SW 1271 (cell line): ENCODE results near the gene CD9.
"Not testable (repeated sequence)": the region's sequence is repeated elsewhere in the genome, so short reads cannot be mapped to it uniquely, and the experiment has no call there.

ENCODE experiments used
- DNase-seq, 2 experiments: peaks; one replicate each; lab custom pipeline; 2025; lab: John Stamatoyannopoulos, UW

Gene CD9

GRCh38 chr12:6180268-6181051 lies 19.7 kb upstream of the CD9 start:
- peak; percentile 54 to 84 for DNase-seq

- no peak for DNase-seq
These were observed 19.0 kb upstream of the CD9 start for GRCh38 chr12:6181166-6181565.

GRCh38 chr12:6181583-6182278 lies 18.5 kb upstream of the CD9 start:
- no peak for DNase-seq

- DNase-seq, result no peak
These were observed 17.8 kb upstream of the CD9 start for GRCh38 chr12:6182279-6182898.

GRCh38 chr12:6183689-6184428 lies 16.3 kb upstream of the CD9 start:
- no peak for DNase-seq

- DNase-seq, result no peak
These were observed 14.0 kb upstream of the CD9 start for GRCh38 chr12:6185961-6186827.

- DNase-seq, result no peak
These were observed 12.0 kb upstream of the CD9 start for GRCh38 chr12:6187948-6188793.

- no peak for DNase-seq
These were observed 11.2 kb upstream of the CD9 start for GRCh38 chr12:6189028-6189427.

- not testable (repeated sequence) for DNase-seq
These were observed 10.1 kb upstream of the CD9 start for GRCh38 chr12:6189952-6190598.

- DNase-seq, result not testable (repeated sequence)
These were observed 9.3 kb upstream of the CD9 start for GRCh38 chr12:6190767-6191530.

- DNase-seq, result no peak
These were observed 7.4 kb upstream of the CD9 start for GRCh38 chr12:6192604-6193380.

- DNase-seq, result no peak
These were observed 6.1 kb upstream of the CD9 start for GRCh38 chr12:6193853-6194815.

GRCh38 chr12:6195665-6196535 lies 4.3 kb upstream of the CD9 start:
- peak; percentile 69 to 86 for DNase-seq

GRCh38 chr12:6198051-6198450 lies 2.1 kb upstream of the CD9 start:
- no peak for DNase-seq

GRCh38 chr12:6198556-6198955 lies 1.6 kb upstream of the CD9 start:
- no peak for DNase-seq

- no peak for DNase-seq
These were observed 1.1 kb upstream of the CD9 start for GRCh38 chr12:6198985-6199530.
